ENCODE results near the gene PARVG. TPM values are rescaled to one million over a fixed set of nuclear protein-coding genes. Genes with fewer than 3 reads are reported as not detected.

Gene PARVG
- total RNA-seq, 1 donor from 2014 or later = 0.47 TPM

- DNase-seq = no peak
Measured at GRCh38 chr22:44155115-44155514, 25.6 kb upstream of the PARVG start.

DNA sequence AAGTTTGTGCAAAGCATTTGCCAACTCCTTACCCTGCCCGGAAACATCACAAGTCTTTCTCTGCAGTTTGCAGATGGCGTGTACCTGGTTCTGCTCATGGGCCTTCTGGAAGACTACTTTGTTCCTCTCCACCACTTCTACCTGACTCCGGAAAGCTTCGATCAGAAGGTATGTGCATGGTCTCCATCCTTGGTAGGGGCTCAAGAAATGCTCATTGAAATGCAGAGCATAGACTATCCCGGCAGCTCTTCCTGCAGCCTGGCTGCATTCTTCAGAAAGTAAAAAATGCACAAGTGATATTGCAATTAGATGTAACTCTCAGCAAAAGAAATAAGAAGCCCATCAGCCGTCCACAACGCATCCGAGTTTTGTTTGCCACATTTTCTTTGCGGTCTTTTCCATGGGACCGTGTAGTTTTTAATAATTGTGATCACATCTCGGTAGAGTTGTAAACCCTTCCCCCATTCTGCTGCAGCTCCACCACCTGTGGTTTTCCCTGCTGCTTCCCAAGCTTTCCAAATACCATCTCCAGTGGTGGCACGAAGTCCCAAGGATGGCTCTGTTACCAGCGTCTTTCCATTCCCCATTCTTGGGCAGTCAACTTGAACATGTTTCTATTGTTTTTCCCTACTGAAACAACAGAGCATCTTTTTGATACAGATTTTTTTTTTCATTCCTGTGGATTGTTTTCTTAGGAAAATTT, 22.7 kb upstream of the PARVG start:
- DNase-seq = no peak

DNA sequence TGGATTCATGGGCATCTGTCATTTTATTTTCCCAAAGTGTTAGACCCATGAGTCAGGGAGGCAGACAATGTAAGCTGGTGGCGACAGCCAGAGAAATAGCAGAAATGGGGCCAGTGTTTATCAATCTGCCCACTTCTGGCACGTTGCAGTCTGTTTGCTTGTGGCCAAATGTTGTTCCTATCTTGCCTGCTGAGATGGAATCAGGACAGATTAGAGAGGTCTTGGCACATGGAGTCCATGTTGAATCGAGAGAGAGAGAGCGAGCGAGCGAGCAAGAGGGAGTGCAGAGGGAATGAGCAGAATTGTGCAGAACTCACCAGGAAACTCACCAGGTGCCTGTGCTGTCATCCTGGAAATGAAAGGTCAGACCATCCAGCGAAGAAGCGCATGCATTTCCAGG, 21.9 kb upstream of the PARVG start:
- DNase-seq = no peak

DNA sequence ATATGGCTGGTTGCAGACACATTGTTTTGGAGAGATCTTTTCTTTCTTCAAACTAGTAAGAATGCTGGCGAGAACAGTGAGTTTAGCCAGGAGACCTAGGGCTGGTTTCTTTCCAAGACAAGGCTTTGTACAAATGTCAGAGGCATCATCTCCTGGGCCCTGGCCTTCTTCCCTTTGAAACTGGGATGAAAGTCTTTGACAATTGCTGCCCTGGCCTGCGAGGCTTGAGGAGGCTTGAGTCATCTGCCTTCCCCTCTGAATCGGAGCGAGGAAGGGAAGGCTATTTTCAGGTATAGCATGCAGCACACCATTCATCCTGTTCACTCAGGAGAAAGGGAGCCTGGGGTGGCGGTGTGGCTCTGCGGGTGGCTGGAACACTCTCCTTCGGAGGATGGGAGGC, 21.5 kb upstream of the PARVG start:
- DNase-seq = peak; percentile 19

GRCh38 chr22:44159811-44160210, 20.9 kb upstream of the PARVG start:
- DNase-seq = no peak

- no peak for DNase-seq
Measured at GRCh38 chr22:44160421-44160820, 20.3 kb upstream of the PARVG start.

- no peak for DNase-seq
Measured at GRCh38 chr22:44161673-44162072, 19.1 kb upstream of the PARVG start.

DNA sequence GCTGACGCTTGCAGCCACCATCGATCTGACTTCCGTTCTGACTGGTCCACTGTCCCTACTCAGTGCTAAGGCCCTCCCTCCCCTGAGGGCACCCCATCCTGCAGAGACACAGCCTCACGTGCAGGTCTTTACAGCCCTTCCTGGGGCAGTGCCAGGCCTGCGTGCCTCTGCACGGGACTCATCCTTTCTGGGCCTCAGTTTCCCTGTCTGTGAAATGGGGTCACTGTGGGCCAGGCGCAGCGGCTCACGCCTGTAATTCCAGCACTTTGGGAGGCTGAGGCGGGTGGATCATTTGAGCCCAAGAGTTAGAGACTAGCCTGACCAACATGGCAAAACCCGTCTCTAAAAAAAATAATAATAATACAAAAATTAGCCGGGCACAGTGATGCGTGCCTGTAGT, 17.8 kb upstream of the PARVG start:
- DNase-seq = no peak

GRCh38 chr22:44163536-44163935, 17.2 kb upstream of the PARVG start:
- no peak for DNase-seq

DNA sequence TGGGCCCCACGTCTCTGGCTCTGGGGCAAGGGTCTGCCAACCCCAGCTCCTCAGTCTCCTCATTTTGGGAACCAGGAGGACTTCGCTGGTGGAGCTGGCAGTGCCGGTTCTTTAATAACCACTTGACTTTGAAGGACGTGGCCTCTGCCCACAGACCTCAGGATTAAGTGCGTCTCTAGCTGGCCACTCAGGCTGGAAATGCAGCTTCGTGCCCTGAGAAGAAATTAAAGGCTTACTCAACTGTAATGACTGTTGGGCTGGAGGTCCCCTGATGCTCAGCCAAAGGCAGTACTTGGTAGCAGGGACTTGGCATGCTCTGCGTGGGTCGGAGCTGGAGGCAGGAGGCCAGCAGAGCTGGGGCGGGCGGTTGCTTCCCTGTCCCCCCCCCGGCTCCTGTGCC, 16.7 kb upstream of the PARVG start:
- DNase-seq = no peak

- DNase-seq = no peak
Measured at GRCh38 chr22:44165286-44165874, 15.3 kb upstream of the PARVG start.

DNA sequence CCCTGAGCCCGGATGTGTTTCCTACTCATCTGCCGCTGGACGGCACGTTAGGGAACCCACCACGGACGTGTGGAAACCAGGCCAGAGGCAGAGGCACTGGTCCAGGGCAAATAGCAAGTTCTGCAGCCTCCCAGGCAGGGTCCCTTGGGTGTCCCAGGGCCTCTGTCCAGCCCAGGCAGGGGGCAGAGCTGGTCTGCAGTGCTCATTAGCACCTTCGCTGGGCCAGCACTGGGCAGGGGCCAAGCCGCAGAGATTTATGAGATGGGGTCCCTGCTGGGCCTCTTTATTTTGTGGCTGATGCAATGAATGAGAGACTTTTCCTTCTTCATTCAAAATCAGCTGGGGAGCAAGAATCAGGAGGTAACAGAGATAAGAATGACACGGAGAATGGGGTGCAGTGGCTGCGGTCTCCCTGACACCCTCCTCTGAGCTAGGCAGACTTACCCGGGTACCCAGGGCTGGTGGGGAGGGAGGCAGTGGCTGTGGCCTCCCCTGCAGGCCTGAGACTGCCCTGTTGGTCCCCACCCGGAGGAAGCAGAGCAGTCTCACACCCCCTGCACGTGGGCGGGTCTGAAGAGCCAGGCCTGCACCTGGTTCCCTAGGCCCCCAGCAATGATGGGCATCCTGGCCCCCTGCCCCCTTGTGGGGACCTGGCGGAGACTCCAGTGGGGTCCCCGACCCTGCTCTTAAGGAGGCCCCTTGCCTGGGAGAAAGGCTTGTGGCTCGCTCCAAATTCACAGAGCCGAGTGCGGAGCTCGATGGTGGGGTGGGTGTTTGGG, 14.0 kb upstream of the PARVG start:
- no peak for DNase-seq

- DNase-seq = no peak
Measured at GRCh38 chr22:44167501-44167900, 13.2 kb upstream of the PARVG start.

GRCh38 chr22:44168206-44168605, 12.5 kb upstream of the PARVG start:
- no peak for DNase-seq

- DNase-seq = no peak
Measured at GRCh38 chr22:44170470-44170869, 10.3 kb upstream of the PARVG start.

DNA sequence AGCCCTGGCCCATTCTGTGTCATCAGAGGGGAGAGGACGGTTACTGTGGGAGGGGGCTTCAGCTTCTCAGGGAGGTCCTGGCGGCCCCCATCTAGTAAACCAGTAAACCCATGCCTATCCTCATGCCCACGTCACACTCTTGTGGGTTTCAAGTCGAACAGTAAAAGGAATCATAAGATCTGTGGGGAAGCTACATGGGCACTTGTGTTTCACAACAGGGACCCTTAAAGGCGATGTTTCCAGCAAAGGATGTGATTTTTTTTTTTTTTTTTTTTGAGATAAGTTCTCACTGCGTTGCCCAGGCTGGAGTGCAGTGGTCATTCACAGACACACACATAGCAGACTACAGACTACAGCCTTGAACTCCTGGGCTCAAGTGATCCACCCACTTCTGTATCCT, 9.2 kb upstream of the PARVG start:
- no peak for DNase-seq

- peak; percentile 51 for DNase-seq
Measured at GRCh38 chr22:44172370-44173108, 8.2 kb upstream of the PARVG start.

DNA sequence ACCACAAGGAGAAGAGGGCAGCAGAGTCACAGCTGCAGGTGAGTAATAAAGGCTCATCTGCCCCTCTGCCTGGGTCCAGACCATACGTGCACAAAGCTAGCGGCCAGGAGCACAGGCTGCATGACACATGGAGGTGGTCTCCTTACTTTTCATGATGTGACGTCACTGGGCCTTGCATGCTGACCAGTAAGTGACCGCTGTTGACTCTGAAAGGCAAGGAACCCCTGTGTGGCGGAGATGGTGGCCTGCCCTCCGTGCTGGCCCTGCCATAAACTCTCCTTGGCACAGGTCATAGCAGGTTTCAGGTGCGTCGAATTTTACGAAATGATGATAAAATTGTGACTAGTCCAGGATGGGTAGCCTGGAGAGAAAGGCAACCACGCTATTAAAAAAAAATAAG, 7.6 kb upstream of the PARVG start:
- no peak for DNase-seq

DNA sequence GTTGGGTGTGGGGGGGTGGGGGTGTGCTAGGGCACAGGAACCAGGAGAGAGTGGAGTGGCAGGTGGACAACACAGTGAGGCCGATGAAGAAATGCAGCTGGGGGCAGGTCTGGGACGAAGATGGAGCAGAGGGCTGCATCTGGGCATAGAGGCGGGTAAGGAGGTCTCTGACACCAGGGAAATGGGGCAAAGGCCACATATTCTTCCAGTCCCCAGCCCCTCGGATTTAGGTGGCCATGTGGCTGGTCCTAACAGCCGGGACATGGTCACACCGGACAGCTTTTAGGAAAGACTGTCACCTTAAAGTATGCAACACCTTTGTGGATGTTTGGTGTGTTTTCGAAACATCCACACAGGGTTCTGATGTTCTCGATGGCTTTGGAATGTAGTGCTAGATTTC, 5.0 kb upstream of the PARVG start:
- no peak for DNase-seq

DNA sequence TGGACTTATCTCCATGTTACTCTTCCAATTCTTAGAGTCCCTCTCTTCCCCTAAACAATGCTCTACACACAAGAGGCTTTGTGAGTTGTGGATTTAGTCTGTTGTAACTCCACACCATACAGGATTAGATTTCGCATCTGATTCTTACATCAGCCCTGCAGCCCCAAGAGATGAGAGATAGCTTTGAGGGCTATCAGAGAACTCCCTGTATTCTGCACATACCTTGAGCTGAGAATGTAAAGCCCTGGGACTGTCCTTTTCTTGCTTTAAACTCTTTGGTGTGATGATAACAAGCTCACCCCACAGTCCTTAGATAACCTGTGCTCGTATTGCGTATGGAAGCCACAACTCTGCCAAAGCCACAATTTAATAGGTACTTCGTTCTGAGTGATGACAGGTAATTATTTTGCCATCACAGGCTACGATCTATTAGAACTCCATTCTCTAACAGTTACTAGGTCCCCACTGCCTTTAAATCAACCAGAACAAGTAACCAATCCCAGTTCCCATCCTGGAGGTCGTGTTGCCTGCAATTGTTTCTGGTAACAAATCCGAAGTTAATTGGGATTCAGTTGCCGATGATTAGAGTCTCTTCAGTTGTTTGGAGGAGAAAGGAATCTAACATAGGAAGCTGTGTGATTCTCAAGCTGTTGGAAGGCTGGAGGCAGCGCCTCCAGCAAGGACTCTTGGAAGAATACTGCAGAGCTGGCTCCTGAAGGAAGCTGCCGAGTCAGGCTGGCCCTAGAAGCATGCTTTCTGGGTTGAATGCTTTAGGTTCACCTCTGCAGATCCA, 1.3 kb upstream of the PARVG start:
- DNase-seq = no peak

GRCh38 chr22:44179989-44180705, 578 bp upstream of the PARVG start:
- DNase-seq = no peak

All from occipital lobe (tissue), 2 donors.